Endothelial cell of hepatic sinusoid (primary cell): ENCODE results near the gene VTN.
"Not testable (repeated sequence)": the region's sequence is repeated elsewhere in the genome, so short reads cannot be mapped to it uniquely, and the experiment has no call there.

Source experiments
- in situ Hi-C: cut with HindIII; loops from 2 replicates; pipeline ENCODE4 v1.10.0; 2017; ENCODE audit warnings: low sequenced_read_pairs

VTN gene

GRCh38 chr17:28344011-28344410 is 26.1 kb downstream of the VTN start:
- in situ Hi-C loops = no loop called here

DNA sequence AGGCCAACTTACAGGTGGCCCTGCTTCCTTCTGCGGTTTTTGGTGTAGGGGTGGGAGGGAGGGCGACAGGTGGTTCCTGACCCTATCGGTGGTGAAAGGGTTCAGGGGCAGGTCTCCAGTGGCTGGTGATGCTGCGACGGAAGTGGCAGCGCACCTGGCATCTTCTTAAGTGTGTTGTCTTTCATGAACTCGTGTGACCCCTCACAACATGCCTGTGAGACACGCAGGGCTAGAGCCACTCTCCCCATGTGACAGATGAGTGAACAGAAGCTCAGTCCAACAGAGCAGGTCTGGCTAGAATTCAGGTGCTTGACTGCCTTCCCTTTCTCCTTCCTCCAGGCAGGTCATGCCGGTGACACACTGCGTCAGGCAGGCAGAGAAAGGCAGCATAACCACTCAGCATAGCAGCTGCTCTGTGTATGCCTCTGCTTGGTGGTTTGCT is 26.6 kb downstream of the VTN start:
- in situ Hi-C loops = no loop called here

DNA sequence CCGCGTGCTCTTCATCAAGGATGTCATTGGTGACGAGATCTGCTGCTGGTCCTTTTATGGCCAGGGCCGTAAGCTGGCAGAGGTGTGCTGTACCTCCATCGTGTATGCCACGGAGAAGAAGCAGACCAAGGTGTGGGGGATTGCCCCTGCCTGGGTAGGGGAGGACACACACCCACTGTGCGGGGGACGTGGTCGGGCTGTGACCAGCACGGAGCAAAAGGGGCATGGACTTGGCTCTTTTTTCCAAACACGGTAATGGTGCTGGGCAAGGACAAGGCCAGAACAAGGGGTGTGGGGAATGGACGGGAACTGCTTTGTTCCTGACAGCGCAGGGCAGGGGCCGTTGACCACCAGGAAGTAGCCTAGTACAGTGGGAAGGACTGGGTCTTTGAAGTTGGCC is 27.8 kb downstream of the VTN start:
- in situ Hi-C loops = no loop called here

GRCh38 chr17:28341516-28341915 is 28.6 kb downstream of the VTN start:
- in situ Hi-C loops = no loop called here

DNA sequence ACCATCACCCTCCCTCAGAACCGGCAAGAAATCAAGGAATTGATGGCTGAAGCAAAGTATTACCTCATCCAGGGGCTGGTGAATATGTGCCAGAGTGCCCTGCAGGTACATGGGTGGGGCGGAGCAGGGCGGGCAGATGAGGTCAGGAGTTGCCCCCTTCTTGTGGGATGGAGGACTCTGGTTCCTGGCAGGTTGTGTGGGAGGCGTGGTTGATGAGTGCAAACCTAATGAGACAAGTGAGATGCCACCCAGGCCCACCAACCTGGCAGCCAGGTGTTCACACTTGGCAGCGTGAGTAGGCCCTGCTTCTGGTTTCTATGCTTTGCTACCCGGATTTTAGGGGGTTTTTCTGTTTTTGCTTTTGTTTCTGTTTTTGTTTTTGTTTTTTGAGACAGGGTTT is 29.7 kb downstream of the VTN start:
- in situ Hi-C loops = no loop called here

DNA sequence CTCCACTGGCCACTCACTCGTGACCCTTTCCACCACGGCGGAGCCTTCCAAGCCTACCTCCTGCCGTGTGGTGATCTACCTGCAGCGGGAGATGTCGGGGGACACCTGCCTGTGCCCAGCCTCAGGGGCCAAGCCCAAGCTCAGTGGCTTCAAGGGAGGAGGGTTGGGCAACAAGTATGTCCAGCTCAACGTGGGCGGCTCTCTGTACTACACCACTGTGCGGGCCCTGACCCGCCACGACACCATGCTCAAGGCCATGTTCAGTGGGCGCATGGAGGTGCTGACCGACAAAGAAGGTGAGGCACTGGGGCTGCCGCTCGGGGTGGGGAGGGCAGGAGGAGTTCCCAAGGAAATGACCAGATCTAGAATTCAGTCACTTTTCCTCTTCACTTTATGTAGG is 30.7 kb downstream of the VTN start:
- in situ Hi-C loops = no loop called here

DNA sequence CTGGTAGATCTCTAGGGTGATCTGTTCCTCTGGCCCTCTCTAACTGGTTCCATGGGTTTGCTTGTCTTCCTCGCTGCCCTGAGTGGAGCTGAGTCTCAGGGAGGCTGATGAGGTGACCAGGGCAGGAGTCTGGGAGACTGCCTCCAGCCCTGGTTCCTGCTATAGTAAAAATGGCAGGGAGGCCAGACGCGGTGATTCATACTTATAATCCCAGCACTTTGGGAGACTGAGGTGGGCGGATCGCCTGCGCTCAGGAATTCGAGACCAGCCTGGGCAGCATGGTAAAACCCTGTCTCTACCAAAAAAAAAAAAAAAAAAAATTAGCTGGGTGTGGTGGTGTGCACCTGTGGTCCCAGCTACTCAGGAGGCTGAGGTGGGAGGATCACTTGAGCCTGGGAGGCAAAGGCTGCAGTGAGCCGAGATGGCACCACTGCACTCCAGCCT is 31.3 kb downstream of the VTN start:
- in situ Hi-C loops = not testable (repeated sequence)

DNA sequence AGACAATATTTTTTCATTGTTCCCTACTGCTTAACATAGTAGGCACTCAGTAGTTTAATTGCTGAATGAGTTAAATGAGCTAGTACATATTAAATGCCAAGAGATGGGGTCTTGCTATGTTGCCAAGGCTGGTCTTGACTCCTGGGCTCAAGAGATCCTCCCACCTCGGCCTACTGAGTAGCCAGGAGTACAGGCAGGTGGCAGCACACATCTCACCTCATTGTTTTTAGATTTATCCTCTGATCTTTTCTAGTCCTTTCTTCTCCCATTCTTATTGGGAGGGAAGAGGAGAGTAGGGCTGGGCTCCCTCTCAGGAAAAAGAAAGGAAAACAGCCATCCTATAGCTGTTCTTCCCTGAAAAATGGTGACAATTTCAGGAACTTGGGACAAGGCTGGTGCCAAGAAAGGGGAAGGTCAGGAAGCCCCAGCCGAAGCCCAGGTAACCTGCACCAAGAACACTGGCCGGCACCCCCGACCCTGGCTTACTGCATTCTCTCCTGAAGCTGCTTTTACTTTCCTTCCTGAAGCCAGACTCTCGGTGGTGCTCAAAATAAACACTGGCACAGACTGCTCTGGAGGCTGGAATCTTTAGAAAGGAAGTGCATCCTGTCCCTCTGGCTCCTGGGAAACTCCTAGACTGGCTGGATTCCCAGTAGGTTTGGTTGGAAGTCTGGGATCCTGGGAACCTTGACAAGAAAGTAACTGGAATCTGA is 31.9 kb downstream of the VTN start:
- in situ Hi-C loops = no loop called here

DNA sequence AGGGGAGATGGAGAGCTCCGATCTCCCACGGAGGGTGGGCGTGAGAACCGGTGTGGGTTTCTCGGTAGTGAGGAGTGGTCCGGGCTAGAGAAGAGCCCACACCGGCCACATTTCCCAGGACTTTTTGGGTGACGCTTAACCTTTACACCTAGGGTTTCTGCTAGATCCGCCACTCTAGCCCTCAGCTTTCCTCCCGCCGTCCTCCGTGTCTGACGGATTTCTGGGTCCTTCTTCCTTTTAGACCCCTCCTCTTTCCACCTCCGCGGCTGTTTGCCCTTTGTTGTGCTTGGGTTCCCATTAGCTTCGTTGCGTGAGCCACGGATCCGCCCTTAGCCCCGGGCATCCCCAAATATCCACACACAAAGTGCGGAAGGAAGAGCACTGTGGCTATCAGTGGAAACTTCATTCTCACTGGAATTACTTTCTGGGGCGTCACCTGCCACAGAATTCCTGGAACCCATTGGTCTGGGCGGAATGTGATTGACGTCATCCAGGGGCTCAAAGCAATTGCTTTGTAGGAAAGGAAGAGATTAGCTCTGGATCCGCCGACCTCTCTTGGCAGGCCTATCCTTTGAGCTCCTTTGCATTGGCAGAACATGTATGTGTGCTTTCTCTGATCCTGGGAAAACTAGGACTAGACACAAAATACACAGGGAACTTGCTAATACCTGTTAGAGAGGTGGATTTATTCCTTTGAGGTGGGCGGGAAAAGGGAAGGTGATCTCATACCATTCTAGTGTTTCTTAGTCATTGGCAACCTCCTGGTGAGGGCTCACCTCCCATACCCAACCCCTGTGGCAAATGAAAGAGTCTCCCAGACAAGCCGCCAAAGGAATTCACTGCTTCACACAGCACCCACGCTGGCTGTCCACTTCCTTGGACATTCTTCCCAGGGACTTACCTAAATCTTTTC is 33.9 kb downstream of the VTN start:
- in situ Hi-C loops = no loop called here

DNA sequence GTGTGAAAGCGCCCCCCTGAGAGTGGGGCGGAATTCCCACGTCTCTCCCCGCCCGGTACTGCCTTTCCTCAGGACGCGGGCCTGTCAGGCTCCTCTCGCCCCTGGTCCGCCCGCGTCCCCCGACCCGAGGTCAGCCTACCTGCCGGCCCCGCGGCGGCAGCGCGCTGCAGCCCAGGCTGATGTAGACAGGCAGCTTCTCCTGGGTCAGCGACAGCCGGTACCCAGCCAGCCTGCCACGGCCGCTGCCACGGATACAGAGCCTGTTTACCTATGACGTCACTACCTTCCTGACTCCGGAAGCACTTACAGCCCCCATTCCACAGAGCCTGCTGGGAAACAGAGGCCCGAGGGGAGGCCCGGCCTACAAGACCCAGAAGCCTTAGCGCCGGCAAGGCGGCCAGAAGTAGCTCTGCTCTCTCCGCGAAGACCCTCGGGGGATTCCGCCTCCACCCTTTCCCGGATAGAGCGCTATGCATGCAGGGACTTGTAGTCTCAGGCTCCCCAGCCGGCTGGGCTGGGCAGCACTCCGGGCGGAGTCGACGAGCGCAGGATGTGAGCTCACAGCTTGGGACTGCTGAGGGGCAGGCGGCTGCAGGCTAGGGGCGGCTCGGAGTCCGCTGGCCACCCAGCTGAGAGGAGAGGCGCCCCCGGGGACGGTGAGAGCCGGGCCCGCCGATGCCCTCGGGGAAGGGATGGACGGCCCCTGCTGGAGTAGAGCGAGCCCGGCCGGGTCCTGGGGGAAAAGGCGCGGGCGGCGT is 34.7 kb downstream of the VTN start, which contains the start of the genes IFT20 and TNFAIP1:
TSS of gene IFT20 (minus strand) at position 272 of the 758 bp plus-strand sequence. CDS start 3,487 bp downstream, outside the sequence.
TSS of gene TNFAIP1 (plus strand) at position 561 of the 758 bp plus-strand sequence. CDS start 3,761 bp downstream, outside the sequence.
- in situ Hi-C loops = no loop called here

DNA sequence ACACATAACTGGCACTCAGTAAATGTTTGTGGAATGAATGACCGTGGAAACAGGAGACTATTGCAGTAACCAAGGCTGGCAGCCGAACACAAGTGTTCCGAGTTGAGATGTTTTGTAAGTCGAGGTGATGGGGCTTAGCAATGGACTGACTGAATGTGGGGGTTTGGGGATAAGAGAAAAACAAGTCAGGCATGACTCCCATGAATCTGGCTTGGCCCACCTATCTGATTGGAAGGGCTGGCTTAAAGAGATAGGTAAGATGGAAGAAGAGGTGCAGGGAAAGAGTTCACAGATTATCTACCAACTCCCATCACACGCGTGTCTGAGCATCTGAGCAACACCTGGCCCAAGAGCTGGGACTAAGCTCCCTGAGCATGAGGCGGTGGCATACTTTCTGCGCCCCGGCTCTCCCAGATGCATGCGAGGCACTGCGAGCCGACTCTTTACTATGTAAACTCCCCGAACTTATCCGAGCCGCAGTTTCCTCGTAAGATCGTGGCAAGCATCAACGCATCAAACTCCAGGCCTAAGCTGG is 35.4 kb downstream of the VTN start:
- in situ Hi-C loops = no loop called here

GRCh38 chr17:28334171-28334570 is 35.9 kb downstream of the VTN start:
- in situ Hi-C loops = no loop called here

- in situ Hi-C loops = no loop called here
Observed at GRCh38 chr17:28333083-28333746, 36.9 kb downstream of the VTN start.

DNA sequence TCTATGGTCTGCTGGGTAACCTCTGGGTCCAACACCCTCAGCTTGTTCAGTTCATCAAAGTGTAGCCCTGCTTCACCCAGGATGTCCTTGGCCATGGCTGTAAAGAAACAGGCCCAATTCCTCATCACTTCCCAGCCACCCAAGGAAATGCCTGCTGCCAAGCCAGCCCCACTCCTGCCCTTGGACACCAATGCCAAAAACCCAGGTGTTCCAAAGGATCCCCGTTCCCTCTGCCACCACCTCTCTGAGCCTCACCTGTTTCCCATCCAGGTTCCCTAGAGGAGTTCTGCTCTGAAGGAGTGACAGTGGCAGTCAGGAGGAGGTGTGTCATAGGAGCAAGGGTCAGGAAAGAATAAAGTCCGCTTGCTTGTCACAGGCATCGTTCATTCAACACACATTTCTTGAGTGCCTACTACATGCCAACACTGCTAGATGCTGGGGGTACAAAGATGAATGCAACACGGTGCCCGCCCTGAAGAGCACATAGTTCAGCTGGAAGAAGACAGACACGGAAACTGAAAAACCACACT is 38.2 kb downstream of the VTN start:
- in situ Hi-C loops = no loop called here

GRCh38 chr17:28330671-28331070 is 39.4 kb downstream of the VTN start:
- in situ Hi-C loops = no loop called here

GRCh38 chr17:28328325-28328724 is 41.8 kb downstream of the VTN start:
- in situ Hi-C loops = no loop called here

GRCh38 chr17:28327709-28328108 is 42.4 kb downstream of the VTN start:
- in situ Hi-C loops = no loop called here

DNA sequence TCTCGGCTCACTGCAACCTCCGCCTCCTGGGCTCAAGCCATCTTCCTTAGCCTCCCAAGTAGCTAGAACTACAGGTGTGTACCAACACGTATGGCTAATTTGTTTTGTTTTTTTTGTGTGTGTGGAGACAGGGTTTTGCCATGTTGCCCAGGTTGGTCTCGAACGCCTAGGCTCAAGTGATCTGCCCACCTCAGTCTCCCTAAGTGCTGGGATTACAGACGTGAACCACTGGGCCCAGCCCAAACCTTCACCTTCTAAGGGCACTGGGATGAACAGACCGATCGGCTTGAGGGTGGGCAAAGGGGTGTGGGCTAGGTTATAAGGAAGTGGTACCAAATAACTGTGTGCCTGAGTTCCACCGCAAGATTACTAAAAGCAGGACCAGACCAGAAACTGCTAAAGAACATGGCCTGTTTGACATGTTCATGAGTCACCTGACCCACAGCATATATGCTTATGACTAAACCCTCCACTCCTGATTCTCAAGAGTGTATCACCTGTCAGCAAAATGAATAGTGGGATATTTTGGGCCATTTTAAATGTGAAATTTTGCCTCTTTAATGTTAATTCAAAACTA is 43.0 kb downstream of the VTN start:
- in situ Hi-C loops = no loop called here

GRCh38 chr17:28326114-28326513 is 44.0 kb downstream of the VTN start:
- in situ Hi-C loops = no loop called here

GRCh38 chr17:28325211-28325610 is 44.9 kb downstream of the VTN start:
- in situ Hi-C loops = no loop called here
